Upper lobe of left lung (tissue), 4 donors: ENCODE data around the gene VMP1.

Experiments used
- CTCF ChIP-seq, 6 experiments: fragments of 450-650 bp in 4 of 6; fragments of 200-600 bp in 2 of 6; sonication (generic) in 2 of 6; IDR thresholded peaks; one replicate each; pipeline ENCODE4 v1.5.1; 2016 to 2019; ENCODE audit warnings: antibody characterized with exemption in 6 of 6
- EP300 ChIP-seq, 4 donors: sonication (generic); formaldehyde crosslinking; IDR thresholded peaks; one replicate each; pipeline ENCODE4 v1.5.1; 2017; ENCODE audit warnings: antibody characterized with exemption in 4 of 4, control low read depth in 2 of 4
- POLR2A ChIP-seq, 4 donors: fragments of 450-650 bp; IDR thresholded peaks; one replicate each; pipeline ENCODE4 v1.5.1; 2016 to 2017; ENCODE audit warnings: antibody characterized with exemption in 4 of 4, mild to moderate bottlenecking in 2 of 4

GRCh38 chr17:59757881-59758385, 50.5 kb downstream of the VMP1 start:
- no peak for TF ChIP-seq CTCF (IDR thresholded peaks at IDR 0.05)
- TF ChIP-seq POLR2A (IDR thresholded peaks at IDR 0.05), result no peak
- no peak for TF ChIP-seq EP300 (IDR thresholded peaks at IDR 0.05)
